Suprapubic skin (tissue), 4 donors: ENCODE results near the gene MKRN3. TPM values are rescaled to one million over a fixed set of nuclear protein-coding genes. Genes with fewer than 3 reads are reported as not detected.

ENCODE experiments used
- DNase-seq, 2 donors: peaks; one replicate each; pipeline ENCODE4 v3.0.0-alpha.2; 2019; ENCODE audit warnings: low spot score in 2 of 2
- H3K27ac ChIP-seq: fragments of 200-600 bp; sonication (generic); one replicate; pipeline ENCODE4 v1.5.1; 2019
- H3K27me3 ChIP-seq: fragments of 200-600 bp; sonication (generic); one replicate; pipeline ENCODE4 v1.5.1; 2019
- H3K36me3 ChIP-seq: fragments of 200-600 bp; sonication (generic); one replicate; pipeline ENCODE4 v1.5.1; 2019
- H3K4me1 ChIP-seq: fragments of 200-600 bp; sonication (generic); one replicate; pipeline ENCODE4 v1.5.1; 2019
- H3K4me3 ChIP-seq: fragments of 200-600 bp; sonication (generic); one replicate; pipeline ENCODE4 v1.5.1; 2019; ENCODE audit warnings: mild to moderate bottlenecking
- H3K9me3 ChIP-seq: fragments of 200-600 bp; sonication (generic); one replicate; pipeline ENCODE4 v1.5.1; 2019
- CTCF ChIP-seq, 2 donors: fragments of 200-600 bp in 1 of 2; fragments of 450-650 bp in 1 of 2; sonication (generic) in 1 of 2; IDR thresholded peaks; one replicate each; pipeline ENCODE4 v1.5.1; 2016 to 2019; ENCODE audit warnings: antibody characterized with exemption in 2 of 2, mild to moderate bottlenecking in 1 of 2, moderate library complexity in 1 of 2
- EP300 ChIP-seq: sonication (generic); formaldehyde crosslinking; IDR thresholded peaks from one replicate; pipeline ENCODE4 v1.6.1; 2017; ENCODE audit warnings: antibody characterized with exemption
- POLR2A ChIP-seq, 2 donors: fragments of 450-650 bp; IDR thresholded peaks; one replicate each; pipeline ENCODE4 v1.6.1; 2017; ENCODE audit warnings: antibody characterized with exemption in 2 of 2, mild to moderate bottlenecking in 2 of 2, moderate library complexity in 2 of 2
- POLR2AphosphoS5 ChIP-seq, 3 donors: sonication (generic); formaldehyde crosslinking; IDR thresholded peaks; one replicate each; pipeline ENCODE4 v1.6.1; 2017; ENCODE audit warnings: antibody characterized with exemption in 3 of 3
- WGBS: methylation state at CpG from one replicate; pipeline ENCODE4 v1.1.5; 2018; 5-methylcytosine and 5-hydroxymethylcytosine counted together
- total RNA-seq, 4 donors: library from RNA; depleted of rRNA; stranded (reverse); fragments of >200 nt; gene quantifications; one replicate each; pipeline ENCODE4 v1.1.0, GENCODE V29; 2016

MKRN3 gene
- total RNA-seq = 1 to 10 TPM in 1 of 4 donors, under 1 TPM in 1, not detected in 2; 0.55 to 1.2 TPM

GRCh38 chr15:23565395-23566070, at the start of gene MKRN3:
MKRN3 (plus strand) TSS chr15:23565674; CDS start chr15:23565783, 109 bp downstream.
- TF ChIP-seq EP300 (no peak), POLR2A (IDR thresholded peaks at IDR 0.05) (no peak), POLR2AphosphoS5 (IDR thresholded peaks at IDR 0.05) (no peak), CTCF (IDR thresholded peaks at IDR 0.05) (no peak)
- H3K4me1 ChIP-seq = no peaks in the 10 kb centered on the region
- 84% methylated on average over 21 of the region's 27 CpGs for WGBS
- H3K4me3 ChIP-seq = no peak within 1 kb of the TSS
- H3K36me3 ChIP-seq = no peaks in the 10 kb centered on the region
- peaks cover 2% of the 10 kb centered on the region for H3K27me3 ChIP-seq
- no peak for DNase-seq
- H3K27ac ChIP-seq = no peak within 1 kb of the TSS
- H3K9me3 ChIP-seq = no peaks in the 10 kb centered on the region

- no peaks in the 10 kb centered on the region for H3K4me1 ChIP-seq
- H3K9me3 ChIP-seq = no peaks in the 10 kb centered on the region
- H3K4me3 ChIP-seq = no peak overlapping the region
- TF ChIP-seq CTCF (IDR thresholded peaks at IDR 0.05) = no peak
- H3K27ac ChIP-seq = no peak overlapping the region
- no peak for DNase-seq
- no peaks in the 10 kb centered on the region for H3K36me3 ChIP-seq
- H3K27me3 ChIP-seq = no peaks in the 10 kb centered on the region
- WGBS = 40% methylated on average over 4 of the region's 4 CpGs
These were observed 48.6 kb upstream of the MKRN3 start for GRCh38 chr15:23516866-23517265.

- Histone ChIP-seq H3K36me3 (no peaks in the 10 kb centered on the region), H3K27ac (no peak overlapping the region), H3K4me3 (no peak overlapping the region), H3K27me3 (no peaks in the 10 kb centered on the region), H3K9me3 (no peaks in the 10 kb centered on the region), H3K4me1 (no peaks in the 10 kb centered on the region)
- no peak for DNase-seq
- WGBS = 78% methylated on average over 5 of the region's 5 CpGs
- TF ChIP-seq CTCF (IDR thresholded peaks at IDR 0.05) (no peak), POLR2A (IDR thresholded peaks at IDR 0.05) (no peak), POLR2AphosphoS5 (IDR thresholded peaks at IDR 0.05) (no peak), EP300 (no peak)
These were observed 47.4 kb upstream of the MKRN3 start for GRCh38 chr15:23518104-23518503.

GRCh38 chr15:23524816-23525215, 40.7 kb upstream of the MKRN3 start:
- H3K27me3 ChIP-seq = no peaks in the 10 kb centered on the region
- H3K36me3 ChIP-seq = no peaks in the 10 kb centered on the region
- no peak overlapping the region for H3K27ac ChIP-seq
- DNase-seq = no peak
- no peak for TF ChIP-seq POLR2A (IDR thresholded peaks at IDR 0.05)
- TF ChIP-seq CTCF (IDR thresholded peaks at IDR 0.05) = no peak
- TF ChIP-seq POLR2AphosphoS5 (IDR thresholded peaks at IDR 0.05) = no peak
- TF ChIP-seq EP300 = no peak
- H3K4me1 ChIP-seq = no peaks in the 10 kb centered on the region
- H3K9me3 ChIP-seq = no peaks in the 10 kb centered on the region
- no peak overlapping the region for H3K4me3 ChIP-seq
- 62% methylated on average over 3 of the region's 3 CpGs for WGBS

- H3K36me3 ChIP-seq = no peaks in the 10 kb centered on the region
- no peak overlapping the region for H3K27ac ChIP-seq
- H3K9me3 ChIP-seq = no peaks in the 10 kb centered on the region
- H3K4me1 ChIP-seq = no peaks in the 10 kb centered on the region
- no peaks in the 10 kb centered on the region for H3K27me3 ChIP-seq
- 94% methylated on average over 2 of the region's 2 CpGs for WGBS
- no peak overlapping the region for H3K4me3 ChIP-seq
- TF ChIP-seq POLR2AphosphoS5 (IDR thresholded peaks at IDR 0.05) (no peak), EP300 (no peak), POLR2A (IDR thresholded peaks at IDR 0.05) (no peak), CTCF (IDR thresholded peaks at IDR 0.05) (no peak)
- no peak for DNase-seq
These were observed 35.6 kb upstream of the MKRN3 start for GRCh38 chr15:23529891-23530290.
